HG03469 (cell line): ENCODE results near the gene MROH7.

Source experiments
- ATAC-seq: cut with Tn5 transposase; IDR thresholded peaks from one replicate; pipeline ENCODE4 v1.9.1; 2021; ENCODE audit warnings: mild to moderate bottlenecking, moderate library complexity, moderate number of reproducible peaks; ENCODE audit not compliant: unreplicated experiment

Gene MROH7

GRCh38 chr1:54640863-54641836, at the start of gene MROH7:
TSS of gene MROH7 (plus strand) at chr1:54641786. CDS start at chr1:54652927, 11,141 bp downstream.
- ATAC-seq: no peak

DNA sequence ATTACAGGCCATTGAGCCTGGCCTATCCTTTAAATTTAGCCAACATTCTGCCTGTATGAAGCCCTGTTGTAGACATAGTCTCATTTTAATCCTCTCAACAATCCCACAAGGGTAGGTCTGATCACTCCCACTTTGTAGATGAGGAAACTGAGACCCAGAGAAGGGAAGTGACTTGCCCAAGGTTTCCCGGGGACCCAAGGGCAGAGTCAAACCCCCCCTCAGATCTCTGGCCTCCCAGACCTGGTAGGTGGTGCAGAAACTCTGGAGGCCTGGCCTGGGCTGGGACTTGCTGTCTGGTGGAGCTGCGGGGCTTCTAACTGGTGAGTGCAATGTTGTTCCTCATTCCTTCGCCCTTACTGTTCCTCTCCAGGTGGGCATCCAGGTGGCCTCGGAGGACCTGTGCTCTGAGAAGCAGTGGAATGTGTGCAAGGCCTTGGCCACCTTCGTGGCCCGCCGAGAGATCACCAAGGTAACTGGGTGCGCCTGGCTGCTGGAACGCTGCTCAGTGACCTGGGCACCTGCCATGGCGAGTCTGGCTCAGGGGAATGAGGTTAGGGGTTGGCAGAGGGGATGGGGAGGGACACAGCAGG, 47.9 kb upstream of the MROH7 start:
- no peak for ATAC-seq

- ATAC-seq: no peak
Measured at GRCh38 chr1:54594463-54594862, 47.1 kb upstream of the MROH7 start.

GRCh38 chr1:54595956-54596498, 45.6 kb upstream of the MROH7 start:
- no peak for ATAC-seq

DNA sequence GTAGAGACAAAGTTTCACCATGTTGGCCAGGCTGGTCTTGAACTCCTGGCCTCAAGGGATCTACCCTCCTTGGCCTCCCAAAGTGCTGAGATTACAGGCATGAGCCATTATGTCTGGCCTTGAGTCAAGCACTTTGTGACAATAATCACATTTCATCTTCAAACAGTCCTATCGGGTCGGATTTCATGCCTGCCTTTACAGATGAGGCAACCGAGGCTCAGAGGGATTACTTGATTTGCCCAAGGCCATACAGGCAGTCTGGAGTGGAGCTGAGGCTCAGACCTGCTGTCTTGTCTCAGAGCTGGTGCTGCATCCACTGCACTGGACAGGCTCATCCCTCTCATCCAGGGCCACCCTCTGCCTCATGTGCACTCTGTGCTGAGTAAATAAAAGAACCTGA, 44.8 kb upstream of the MROH7 start:
- no peak for ATAC-seq

- no peak for ATAC-seq
Measured at GRCh38 chr1:54597455-54598030, 44.0 kb upstream of the MROH7 start.

GRCh38 chr1:54599211-54599823, 42.3 kb upstream of the MROH7 start:
- no peak for ATAC-seq

- ATAC-seq: no peak
Measured at GRCh38 chr1:54600947-54601721, 40.5 kb upstream of the MROH7 start.

GRCh38 chr1:54601730-54602129, 39.9 kb upstream of the MROH7 start:
- ATAC-seq: no peak

- ATAC-seq: no peak
Measured at GRCh38 chr1:54602554-54602953, 39.0 kb upstream of the MROH7 start.

- no peak for ATAC-seq
Measured at GRCh38 chr1:54603241-54603640, 38.3 kb upstream of the MROH7 start.

DNA sequence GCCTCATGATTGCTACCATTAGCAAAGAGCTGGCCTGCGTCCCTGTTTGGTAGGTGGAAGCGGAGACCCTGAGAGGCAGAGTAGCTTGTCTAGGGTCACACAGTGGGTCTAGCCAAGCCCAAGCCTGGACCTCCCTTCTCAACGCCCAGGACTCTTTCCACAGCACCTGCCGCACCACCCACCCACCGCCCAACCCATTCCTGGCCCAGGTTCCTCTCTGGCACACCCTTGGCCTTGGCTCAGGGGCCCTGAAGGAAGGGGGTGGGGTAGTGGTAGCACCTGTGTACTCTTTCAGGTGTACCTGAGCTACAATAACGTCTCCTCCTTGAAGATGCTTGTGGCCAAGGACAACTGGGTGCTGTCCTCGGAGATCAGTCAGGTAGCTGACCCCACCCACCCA, 37.5 kb upstream of the MROH7 start:
- ATAC-seq: no peak

GRCh38 chr1:54604572-54605370, 36.8 kb upstream of the MROH7 start:
- ATAC-seq: no peak

DNA sequence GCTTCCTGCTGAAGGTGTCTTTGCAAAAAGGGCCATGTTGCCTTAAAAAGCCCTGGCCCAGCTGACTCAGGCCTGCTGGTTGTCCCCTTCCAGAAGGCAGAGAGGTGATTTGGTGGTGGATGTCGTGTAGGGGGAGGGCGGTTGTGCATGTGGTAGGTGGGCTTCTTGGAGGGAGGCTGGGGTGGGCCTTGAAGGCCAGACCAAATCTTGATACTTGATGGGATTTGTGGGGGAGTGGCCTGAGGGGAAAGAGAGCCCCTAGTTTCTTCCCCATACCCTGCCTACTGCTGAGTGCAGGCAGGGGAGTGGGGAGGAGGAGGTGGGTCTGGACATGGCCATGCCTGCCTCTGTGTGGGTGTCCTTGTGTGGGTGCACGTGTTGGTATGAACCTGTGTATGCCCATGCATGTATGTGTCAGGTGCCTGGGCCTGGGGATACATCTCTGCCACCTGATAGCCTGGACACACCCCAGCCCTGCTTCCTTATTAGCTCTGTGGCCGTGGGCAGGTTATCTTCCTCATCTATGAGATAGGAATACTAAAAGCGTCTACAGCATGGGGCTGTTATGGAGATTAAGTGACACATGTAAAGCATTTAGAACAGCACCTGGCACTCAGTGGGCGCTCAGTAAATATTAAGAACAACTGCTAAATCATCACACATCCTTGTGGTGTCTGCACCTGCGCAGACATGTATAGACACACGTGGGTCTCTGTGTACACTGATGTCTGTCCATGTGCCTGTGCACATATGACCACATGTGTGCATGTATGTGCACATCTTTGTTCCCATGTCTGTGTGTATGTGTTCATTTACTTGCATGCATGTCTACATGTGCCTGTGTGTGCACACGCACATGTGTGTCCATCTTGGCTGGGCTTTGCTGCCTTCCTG, 35.2 kb upstream of the MROH7 start:
- no peak for ATAC-seq

DNA sequence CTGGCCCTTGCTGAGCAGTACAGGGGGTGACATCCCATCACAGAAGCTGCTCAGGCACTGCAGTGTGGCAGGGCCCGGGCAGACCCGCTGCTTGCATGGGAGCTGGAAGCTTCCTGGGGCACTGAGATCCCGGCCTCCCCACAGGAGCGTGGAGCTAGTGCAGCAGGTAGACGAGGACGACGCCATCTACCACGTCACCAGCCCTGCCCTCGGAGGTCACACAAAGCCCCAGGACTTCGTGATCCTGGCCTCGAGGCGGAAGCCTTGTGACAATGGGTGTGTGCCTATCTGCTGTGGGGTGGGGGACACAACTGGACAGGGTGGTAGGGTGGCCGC, 34.6 kb upstream of the MROH7 start:
- no peak for ATAC-seq

GRCh38 chr1:54607821-54608565, 33.6 kb upstream of the MROH7 start:
- ATAC-seq: no peak

DNA sequence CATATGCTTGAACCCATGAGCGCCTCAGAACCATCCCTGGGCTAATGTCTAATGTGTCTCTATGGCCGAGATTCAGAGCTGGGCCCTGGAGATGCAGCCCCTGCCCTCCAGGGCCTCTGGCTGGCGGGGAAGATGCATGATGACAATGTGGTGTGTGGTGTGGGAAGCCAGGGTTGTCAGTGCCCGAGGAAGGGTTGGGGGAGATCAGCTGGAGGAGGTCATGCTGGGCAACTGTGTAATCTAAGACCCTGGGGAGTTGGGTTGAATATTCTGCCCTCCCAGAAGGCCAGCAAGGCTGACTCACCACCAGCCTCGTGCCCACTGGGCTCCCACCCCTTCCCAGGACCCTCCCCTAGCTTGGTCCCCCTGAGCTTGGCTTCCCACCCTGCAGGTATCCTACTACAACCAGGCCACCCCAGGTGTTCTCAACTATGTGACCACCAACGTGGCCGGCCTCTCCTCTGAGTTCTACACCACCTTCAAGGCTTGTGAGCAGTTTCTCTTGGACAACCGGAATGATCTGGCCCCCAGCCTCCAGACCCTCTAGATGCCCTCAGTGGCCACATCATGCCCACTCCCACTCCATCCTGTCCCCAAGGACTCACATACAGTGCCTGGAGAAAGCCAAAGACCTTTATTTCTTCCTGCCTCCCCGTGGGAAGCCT, 32.9 kb upstream of the MROH7 start:
- ATAC-seq: no peak
